ENCODE data around the gene ANKRD34C. TPM values are rescaled to one million over a fixed set of nuclear protein-coding genes. Genes with fewer than 3 reads are reported as not detected.
A peak's percentile ranks its signal among the peaks of the same experiment; 100 is the strongest.

ANKRD34C gene
- not detected for total RNA-seq
- not detected for polyA plus RNA-seq
- long read RNA-seq, donor 1, result 0 reads
- long read RNA-seq, donor 2, result 0 reads

DNA sequence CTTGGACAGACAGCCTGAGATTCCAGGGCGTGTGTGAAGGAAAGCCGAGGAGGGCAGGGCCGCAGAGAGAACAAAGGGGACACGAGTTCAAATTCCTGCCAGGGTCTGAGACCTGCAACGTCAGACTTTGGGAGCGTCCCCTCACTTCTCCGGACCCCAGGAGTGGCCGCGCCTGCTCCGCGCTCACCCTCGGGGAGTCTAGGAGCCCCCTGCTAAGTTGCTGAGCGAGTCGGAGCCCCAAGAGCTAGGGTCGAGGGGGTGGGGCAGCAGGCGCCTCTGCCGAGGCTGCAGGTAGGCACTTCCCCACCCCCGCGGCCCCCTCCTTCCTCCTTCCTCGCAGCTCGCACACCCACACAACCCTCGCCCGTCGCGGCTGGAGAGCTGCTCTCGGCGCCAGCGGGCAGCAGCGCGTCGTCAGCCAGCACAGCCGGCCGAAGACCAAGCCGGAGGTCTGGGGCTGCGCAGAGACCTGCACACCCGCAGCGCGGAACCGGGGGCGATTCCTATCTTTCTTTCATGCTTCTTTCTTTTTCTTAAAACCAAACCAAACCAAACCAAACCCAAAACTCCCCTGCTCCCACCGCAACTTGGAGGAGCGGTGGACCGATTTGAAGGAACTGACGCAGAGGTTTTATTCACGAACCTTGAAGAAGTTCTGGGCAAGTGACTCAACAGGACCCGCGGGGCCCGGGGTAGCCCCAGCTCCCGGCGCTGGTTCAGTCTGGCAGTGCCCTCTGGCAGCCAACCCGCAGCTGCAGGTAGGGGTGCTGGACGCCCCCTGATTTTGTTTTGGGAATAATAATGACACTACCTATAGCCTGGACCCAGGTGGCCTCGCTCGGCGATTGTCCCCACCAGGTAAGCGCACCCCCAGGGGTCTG is at the start of gene ANKRD34C:
Gene ANKRD34C, plus strand, starts transcription at position 352 of the 881 bp plus-strand sequence. CDS start 10,563 bp downstream, outside the sequence.
- intact Hi-C loops (cut with DNase I; ENCODE audit: low total_unique reads), result no loop called here
- H3K27me3 ChIP-seq (replicated peaks in 1 of 7), result peaks cover 3 to 87% (median 38%) of the 10 kb centered on the region in 7 donors

DNA sequence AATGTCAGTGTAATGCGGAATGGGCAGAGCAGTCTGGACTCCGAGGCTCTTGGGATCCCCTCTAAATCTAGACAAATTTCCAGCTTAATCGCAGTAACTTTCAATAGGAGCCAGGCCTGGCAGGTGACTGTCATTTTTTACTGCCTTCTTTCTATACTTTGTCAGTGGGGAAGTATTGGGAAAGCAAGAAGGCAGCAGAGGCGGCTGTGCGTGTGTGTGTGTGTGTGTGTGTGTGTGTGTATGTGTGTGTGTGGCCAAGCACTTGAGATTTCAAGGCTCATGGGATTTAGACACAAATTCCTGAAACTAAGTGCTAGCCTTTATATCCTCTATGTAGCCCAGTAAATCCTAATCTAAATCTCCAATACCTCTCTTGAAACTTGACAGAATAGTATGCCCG is 49.3 kb upstream of the ANKRD34C start:
- H3K4me3 ChIP-seq, result no peak overlapping the region
- H3K27ac ChIP-seq, result no peak overlapping the region
- H3K4me1 ChIP-seq, result no peaks in the 10 kb centered on the region
- H3K27me3 ChIP-seq (replicated peaks in 1 of 7), result peaks cover 0 to 24% (median 0%) of the 10 kb centered on the region in 7 donors
- intact Hi-C loops (cut with DNase I; ENCODE audit: low total_unique reads), result no loop called here
- peaks cover 0 to 28% (median 27%) of the 10 kb centered on the region in 8 donors for H3K9me3 ChIP-seq
- TF ChIP-seq, protein P1, sequence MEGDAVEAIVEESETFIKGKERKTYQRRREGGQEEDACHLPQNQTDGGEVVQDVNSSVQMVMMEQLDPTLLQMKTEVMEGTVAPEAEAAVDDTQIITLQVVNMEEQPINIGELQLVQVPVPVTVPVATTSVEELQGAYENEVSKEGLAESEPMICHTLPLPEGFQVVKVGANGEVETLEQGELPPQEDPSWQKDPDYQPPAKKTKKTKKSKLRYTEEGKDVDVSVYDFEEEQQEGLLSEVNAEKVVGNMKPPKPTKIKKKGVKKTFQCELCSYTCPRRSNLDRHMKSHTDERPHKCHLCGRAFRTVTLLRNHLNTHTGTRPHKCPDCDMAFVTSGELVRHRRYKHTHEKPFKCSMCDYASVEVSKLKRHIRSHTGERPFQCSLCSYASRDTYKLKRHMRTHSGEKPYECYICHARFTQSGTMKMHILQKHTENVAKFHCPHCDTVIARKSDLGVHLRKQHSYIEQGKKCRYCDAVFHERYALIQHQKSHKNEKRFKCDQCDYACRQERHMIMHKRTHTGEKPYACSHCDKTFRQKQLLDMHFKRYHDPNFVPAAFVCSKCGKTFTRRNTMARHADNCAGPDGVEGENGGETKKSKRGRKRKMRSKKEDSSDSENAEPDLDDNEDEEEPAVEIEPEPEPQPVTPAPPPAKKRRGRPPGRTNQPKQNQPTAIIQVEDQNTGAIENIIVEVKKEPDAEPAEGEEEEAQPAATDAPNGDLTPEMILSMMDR (IDR thresholded peaks at IDR 0.05 in 8 of 11, conservative IDR thresholded peaks at IDR 0.05 in 3 of 11), result no peak
- TF ChIP-seq POLR2A (IDR thresholded peaks at IDR 0.05), result no peak
- no peak for TF ChIP-seq POLR2AphosphoS5 (IDR thresholded peaks at IDR 0.05)
- 75 to 82% (median 81%) methylated on average over 6 of the region's 6 CpGs for WGBS, 5 donors
- no peak for DNase-seq
- no peaks in the 10 kb centered on the region for H3K36me3 ChIP-seq

More for the DNA sequence above, at the start of gene ANKRD34C:
- Histone ChIP-seq H3K9me3 (peaks cover 0 to 9% (median 0%) of the 10 kb centered on the region in 8 donors), H3K4me1 (peaks cover 0 to 8% (median 0%) of the 10 kb centered on the region in 6 donors), H3K27ac (no peak within 1 kb of the TSS), H3K36me3 (no peaks in the 10 kb centered on the region), H3K4me3 (peak within 1 kb of the TSS in 1 of 8 donors; percentile 21)
- DNase-seq, result no peak
- TF ChIP-seq, protein P1 (IDR thresholded peaks at IDR 0.05 in 8 of 11, conservative IDR thresholded peaks at IDR 0.05 in 3 of 11), result no peak
- TF ChIP-seq POLR2AphosphoS5 (IDR thresholded peaks at IDR 0.05) (no peak), POLR2A (IDR thresholded peaks at IDR 0.05) (no peak)
- 10 to 17% (median 11%) methylated on average over 42 to 56 of the region's 56 CpGs for WGBS, 5 donors

DNA sequence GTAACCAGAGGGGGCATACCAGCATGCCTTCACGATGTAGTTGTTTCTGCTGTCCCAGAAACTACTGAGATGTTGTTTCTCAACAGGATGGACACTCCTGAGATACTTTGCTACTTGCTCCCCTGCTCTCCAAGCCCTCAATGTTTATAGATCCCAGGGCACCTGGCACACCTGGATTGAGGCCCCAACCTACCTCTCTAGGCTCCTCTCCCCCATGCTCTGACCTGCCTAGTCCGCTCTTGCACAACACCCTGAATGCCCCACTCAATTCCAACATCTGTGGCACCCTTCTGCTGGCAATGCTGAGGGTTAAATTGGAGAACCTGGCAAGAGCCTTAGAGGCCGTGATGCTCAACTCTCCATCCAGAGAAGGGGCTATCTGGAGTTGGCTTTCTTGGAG is 42.5 kb upstream of the ANKRD34C start:
- WGBS, 5 donors, result 64 to 70% (median 67%) methylated on average over 3 of the region's 3 CpGs
- no peaks in the 10 kb centered on the region for H3K4me1 ChIP-seq
- intact Hi-C loops (cut with DNase I; ENCODE audit: low total_unique reads), result no loop called here
- DNase-seq, result no peak
- H3K36me3 ChIP-seq, result no peaks in the 10 kb centered on the region
- no peaks in the 10 kb centered on the region for H3K9me3 ChIP-seq
- peaks cover 0 to 22% (median 0%) of the 10 kb centered on the region in 7 donors for H3K27me3 ChIP-seq (replicated peaks in 1 of 7)
- no peak overlapping the region for H3K4me3 ChIP-seq
- H3K27ac ChIP-seq, result no peak overlapping the region
- TF ChIP-seq POLR2AphosphoS5 (IDR thresholded peaks at IDR 0.05) (no peak), POLR2A (IDR thresholded peaks at IDR 0.05) (no peak)
- TF ChIP-seq, protein P1 (IDR thresholded peaks at IDR 0.05 in 8 of 11, conservative IDR thresholded peaks at IDR 0.05 in 3 of 11), result no peak

DNA sequence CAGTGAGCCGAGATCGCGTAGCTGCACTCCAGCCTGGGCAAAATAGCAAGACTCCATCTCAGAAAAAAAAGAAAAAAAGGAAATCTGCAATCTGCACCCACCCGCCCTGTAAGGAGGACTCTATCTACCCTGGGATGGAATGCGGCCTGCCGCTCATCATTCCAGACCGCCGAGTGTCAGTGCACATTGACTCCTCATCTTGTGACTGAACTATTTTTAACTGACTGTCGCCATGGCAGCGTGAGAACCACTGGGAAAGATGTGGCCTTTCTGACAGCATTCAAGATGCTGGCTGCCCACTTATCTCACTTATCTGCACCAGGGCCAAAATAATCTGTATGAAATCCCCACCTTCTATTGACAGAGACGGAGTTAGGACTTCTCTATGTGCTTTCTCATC is 38.8 kb upstream of the ANKRD34C start:
- H3K36me3 ChIP-seq, result no peaks in the 10 kb centered on the region
- peaks cover 0 to 12% (median 0%) of the 10 kb centered on the region in 7 donors for H3K27me3 ChIP-seq (replicated peaks in 1 of 7)
- intact Hi-C loops (cut with DNase I; ENCODE audit: low total_unique reads), result no loop called here
- no peak overlapping the region for H3K4me3 ChIP-seq
- no peak for DNase-seq
- no peak overlapping the region for H3K27ac ChIP-seq
- no peak for TF ChIP-seq POLR2A (IDR thresholded peaks at IDR 0.05)
- TF ChIP-seq POLR2AphosphoS5 (IDR thresholded peaks at IDR 0.05), result no peak
- TF ChIP-seq, protein P1 (IDR thresholded peaks at IDR 0.05 in 8 of 11, conservative IDR thresholded peaks at IDR 0.05 in 3 of 11), result no peak
- 74 to 87% (median 76%) methylated on average over 11 of the region's 11 CpGs for WGBS, 5 donors
- H3K9me3 ChIP-seq, result no peaks in the 10 kb centered on the region
- no peaks in the 10 kb centered on the region for H3K4me1 ChIP-seq

All from spleen (tissue), 13 donors.